Thyroid gland (tissue), 4 donors: ENCODE measurements around the gene NTNG1. TPM values are rescaled to one million over a fixed set of nuclear protein-coding genes. Genes with fewer than 3 reads are reported as not detected.
A peak's percentile ranks its signal among the peaks of the same experiment; 100 is the strongest.

ENCODE experiments used
- DNase-seq, 2 donors: peaks; one replicate each; pipeline ENCODE4 v3.0.0-alpha.2; 2019
- H3K27ac ChIP-seq, 3 donors: fragments of 200-600 bp; sonication (generic); 1 replicate in 2 of 3; 2 replicates in 1 of 3; pipeline ENCODE4 v1.5.1; 2016 to 2019; ENCODE audit warnings: mild to moderate bottlenecking in 1 of 3, moderate library complexity in 1 of 3
- H3K27me3 ChIP-seq: fragments of 200-600 bp; sonication (generic); one replicate; pipeline ENCODE4 v1.5.1; 2019
- H3K36me3 ChIP-seq, 2 donors: fragments of 200-600 bp; sonication (generic); one replicate each; pipeline ENCODE4 v1.5.1; 2016 to 2019
- H3K4me1 ChIP-seq, 2 donors: fragments of 200-600 bp; sonication (generic); one replicate each; pipeline ENCODE4 v1.5.1; 2017 to 2019
- H3K4me3 ChIP-seq, 3 donors: fragments of 200-600 bp; sonication (generic); replicated peaks in 1 of 3; 1 replicate in 2 of 3; 2 replicates in 1 of 3; pipeline ENCODE4 v1.5.1; 2016; ENCODE audit warnings: mild to moderate bottlenecking in 1 of 3
- H3K9me3 ChIP-seq: fragments of 200-600 bp; sonication (generic); one replicate; pipeline ENCODE4 v1.5.1; 2017
- POLR2A ChIP-seq, 2 donors: fragments of 450-650 bp; IDR thresholded peaks; one replicate each; pipeline ENCODE4 v1.6.1; 2017; ENCODE audit warnings: antibody characterized with exemption in 2 of 2, mild to moderate bottlenecking in 2 of 2, moderate library complexity in 1 of 2
- WGBS, 2 donors: methylation state at CpG; one replicate each; pipeline ENCODE4 v1.1.5; 2017; 5-methylcytosine and 5-hydroxymethylcytosine counted together
- intact Hi-C: fragments of 100-400 bp; cut with DNase I; formaldehyde crosslinking; loops from one replicate; pipeline ENCODE4 v1.15.1; 2023
- total RNA-seq, 4 donors: library from RNA; depleted of rRNA; stranded (reverse); fragments of >200 nt; gene quantifications; one replicate each; pipeline ENCODE4 v1.2.3, GENCODE V29; 2016
- TF ChIP-seq, protein P1 (sequence below), 6 experiments: fragments of 200-600 bp in 3 of 6; fragments of 450-650 bp in 3 of 6; sonication (generic) in 3 of 6; IDR thresholded peaks; one replicate each; pipeline ENCODE4 v1.5.1; 2016 to 2019; ENCODE audit warnings: antibody characterized with exemption in 6 of 6, mild to moderate bottlenecking in 2 of 6, inconsistent platforms in 1 of 6, moderate library complexity in 1 of 6

Gene NTNG1
- total RNA-seq, 4 donors from 2014 or later, result 0.33 to 0.56 (median 0.54) TPM; not detected in 1

DNA sequence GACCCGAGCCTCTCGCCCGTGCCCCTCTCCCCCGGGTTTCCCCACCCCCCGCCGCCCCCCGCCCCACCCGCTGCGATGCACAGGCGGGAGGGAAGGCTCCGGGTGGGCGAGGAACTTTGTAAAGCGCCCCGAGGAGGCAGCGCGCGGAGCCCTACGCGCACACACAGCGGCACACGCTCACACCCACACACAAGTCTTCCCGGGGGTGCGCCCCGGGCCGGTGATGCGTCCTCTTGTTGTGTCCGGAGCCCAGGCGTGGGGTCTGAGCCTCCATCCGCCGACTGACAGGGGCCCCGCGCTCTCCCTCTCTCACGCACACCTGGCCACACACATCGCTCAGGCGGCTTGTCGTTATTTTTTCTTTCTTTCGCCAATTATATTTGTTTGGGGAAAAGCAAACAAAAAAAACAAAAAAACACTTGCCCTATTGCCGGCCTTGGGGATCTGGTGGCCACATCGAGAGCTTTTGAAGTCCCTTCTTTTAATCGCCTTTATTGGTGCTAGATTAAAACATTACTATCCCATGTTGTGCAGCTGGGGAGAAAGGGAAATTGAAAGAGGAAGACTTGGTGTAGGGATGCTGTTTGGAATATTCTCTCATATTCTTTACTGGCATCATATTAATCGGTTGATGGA lies 770 bp downstream of the NTNG1 start:
- TF ChIP-seq POLR2A (IDR thresholded peaks at IDR 0.05), result no peak
- TF ChIP-seq, protein P1, sequence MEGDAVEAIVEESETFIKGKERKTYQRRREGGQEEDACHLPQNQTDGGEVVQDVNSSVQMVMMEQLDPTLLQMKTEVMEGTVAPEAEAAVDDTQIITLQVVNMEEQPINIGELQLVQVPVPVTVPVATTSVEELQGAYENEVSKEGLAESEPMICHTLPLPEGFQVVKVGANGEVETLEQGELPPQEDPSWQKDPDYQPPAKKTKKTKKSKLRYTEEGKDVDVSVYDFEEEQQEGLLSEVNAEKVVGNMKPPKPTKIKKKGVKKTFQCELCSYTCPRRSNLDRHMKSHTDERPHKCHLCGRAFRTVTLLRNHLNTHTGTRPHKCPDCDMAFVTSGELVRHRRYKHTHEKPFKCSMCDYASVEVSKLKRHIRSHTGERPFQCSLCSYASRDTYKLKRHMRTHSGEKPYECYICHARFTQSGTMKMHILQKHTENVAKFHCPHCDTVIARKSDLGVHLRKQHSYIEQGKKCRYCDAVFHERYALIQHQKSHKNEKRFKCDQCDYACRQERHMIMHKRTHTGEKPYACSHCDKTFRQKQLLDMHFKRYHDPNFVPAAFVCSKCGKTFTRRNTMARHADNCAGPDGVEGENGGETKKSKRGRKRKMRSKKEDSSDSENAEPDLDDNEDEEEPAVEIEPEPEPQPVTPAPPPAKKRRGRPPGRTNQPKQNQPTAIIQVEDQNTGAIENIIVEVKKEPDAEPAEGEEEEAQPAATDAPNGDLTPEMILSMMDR (IDR thresholded peaks at IDR 0.05), result no peak
- Histone ChIP-seq H3K27ac (no peak overlapping the region), H3K4me3 (peak overlapping the region in 1 of 3 donors; percentile 40), H3K4me1 (peaks cover 0 to 14% of the 10 kb centered on the region in 2 donors), H3K36me3 (no peaks in the 10 kb centered on the region), H3K27me3 (no peaks in the 10 kb centered on the region), H3K9me3 (no peaks in the 10 kb centered on the region)
- intact Hi-C loops, result no loop called here
- peak in 1 of 2 donors; percentile 3 for DNase-seq
- 1 to 2% methylated on average over 24 to 25 of the region's 41 CpGs for WGBS, 2 donors

DNA sequence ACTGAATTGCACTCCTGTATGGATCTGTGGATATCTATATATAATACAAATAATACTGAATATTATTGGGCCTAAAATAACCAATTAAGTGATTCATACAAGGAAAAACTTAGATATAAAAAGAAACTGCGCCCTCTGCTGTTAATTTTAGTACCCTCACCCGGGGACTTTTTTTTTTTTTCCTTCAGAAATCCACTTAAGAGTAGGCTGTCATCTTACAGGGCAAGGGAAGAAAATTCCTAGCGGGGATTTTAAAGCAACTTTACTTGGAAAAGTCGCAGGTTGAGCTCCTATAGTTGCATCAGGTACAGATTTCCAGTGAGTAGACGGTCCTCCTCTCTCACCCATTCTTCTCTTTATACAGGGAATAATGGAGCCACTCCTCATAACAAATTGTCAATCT lies 1.3 kb downstream of the NTNG1 start:
- peak overlapping the region in 1 of 3 donors; percentile 40 for H3K4me3 ChIP-seq
- intact Hi-C loops, result no loop called here
- TF ChIP-seq, protein P1 (IDR thresholded peaks at IDR 0.05), result peak; percentile 1 to 75 (median 46)
- TF ChIP-seq POLR2A (IDR thresholded peaks at IDR 0.05), result no peak
- no peaks in the 10 kb centered on the region for H3K27me3 ChIP-seq
- H3K9me3 ChIP-seq, result no peaks in the 10 kb centered on the region
- H3K36me3 ChIP-seq, result no peaks in the 10 kb centered on the region
- WGBS, 2 donors, result 0 to 2% methylated on average over 5 of the region's 5 CpGs
- peaks cover 0 to 14% of the 10 kb centered on the region in 2 donors for H3K4me1 ChIP-seq
- no peak overlapping the region for H3K27ac ChIP-seq
- no peak for DNase-seq

DNA sequence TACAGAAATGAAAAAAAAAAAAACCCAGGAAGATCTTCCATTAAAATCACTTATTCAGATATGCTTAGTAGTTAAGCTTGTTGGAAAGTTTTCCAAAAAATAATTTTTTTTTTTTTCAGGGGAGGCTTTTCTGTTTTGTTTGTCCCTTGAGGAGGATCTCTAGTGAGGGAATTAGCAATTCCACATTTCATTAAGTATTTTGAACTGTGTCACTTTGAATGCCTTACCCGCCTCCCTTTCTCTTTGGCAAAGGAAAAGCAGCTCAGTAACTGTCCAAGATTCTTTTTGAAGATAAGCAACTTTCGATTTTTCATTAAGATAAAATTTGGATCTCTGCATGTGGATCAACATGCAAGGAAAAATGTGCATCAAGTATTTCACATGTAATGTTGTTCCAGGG lies 1.8 kb downstream of the NTNG1 start:
- DNase-seq, result no peak
- Histone ChIP-seq H3K4me3 (no peak overlapping the region), H3K27ac (no peak overlapping the region), H3K4me1 (peaks cover 0 to 14% of the 10 kb centered on the region in 2 donors), H3K27me3 (no peaks in the 10 kb centered on the region), H3K9me3 (no peaks in the 10 kb centered on the region), H3K36me3 (no peaks in the 10 kb centered on the region)
- TF ChIP-seq, protein P1 (IDR thresholded peaks at IDR 0.05), result no peak
- no peak for TF ChIP-seq POLR2A (IDR thresholded peaks at IDR 0.05)
- intact Hi-C loops, result no loop called here
- WGBS, 2 donors, result 50 to 61% methylated on average over 2 of the region's 2 CpGs

DNA sequence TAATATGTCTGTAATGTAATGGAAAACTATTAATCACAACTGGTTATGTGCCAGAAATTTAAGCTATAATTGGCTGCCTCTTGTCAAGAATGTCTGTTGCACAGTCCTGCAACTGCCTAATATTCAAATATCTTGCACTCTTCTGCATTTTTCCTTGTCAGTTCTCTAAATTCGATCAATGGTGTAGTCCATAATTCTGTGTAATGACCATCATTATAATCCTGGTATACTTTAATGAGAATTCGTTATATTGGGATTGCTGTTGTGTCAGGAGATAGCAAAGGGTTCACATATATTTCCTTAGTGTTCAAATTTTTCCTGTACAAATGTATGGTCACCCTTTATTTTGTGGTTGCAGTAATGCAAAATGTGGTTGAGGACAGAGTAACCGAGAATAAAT lies 4.8 kb downstream of the NTNG1 start:
- no peak for DNase-seq
- H3K36me3 ChIP-seq, result no peaks in the 10 kb centered on the region
- H3K27me3 ChIP-seq, result no peaks in the 10 kb centered on the region
- intact Hi-C loops, result no loop called here
- H3K4me3 ChIP-seq, result no peak overlapping the region
- WGBS, 2 donors, result 80 to 86% methylated on average over 3 of the region's 3 CpGs
- no peak overlapping the region for H3K27ac ChIP-seq
- no peak for TF ChIP-seq POLR2A (IDR thresholded peaks at IDR 0.05)
- H3K9me3 ChIP-seq, result no peaks in the 10 kb centered on the region
- H3K4me1 ChIP-seq, result peaks cover 0 to 5% of the 10 kb centered on the region in 2 donors

DNA sequence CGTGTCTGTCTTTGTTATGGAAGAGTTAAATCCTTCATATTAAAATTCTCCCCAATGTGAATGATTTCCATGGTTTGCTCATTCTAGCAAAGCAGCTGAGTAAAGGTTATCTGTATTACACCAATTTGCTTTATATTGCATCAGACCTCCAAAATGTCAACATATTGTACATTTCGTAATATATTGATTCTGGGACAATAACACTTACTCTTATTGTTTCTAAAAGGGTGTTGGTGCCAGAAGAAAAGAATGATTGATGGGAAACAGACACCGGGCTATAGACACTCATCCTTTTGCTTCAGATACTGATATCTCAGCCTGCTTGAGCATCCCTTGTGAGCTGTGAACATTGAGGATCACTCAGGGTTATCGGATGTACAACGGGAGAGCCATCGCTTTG lies 7.0 kb downstream of the NTNG1 start:
- intact Hi-C loops, result no loop called here
- H3K4me3 ChIP-seq, result no peak overlapping the region
- no peaks in the 10 kb centered on the region for H3K4me1 ChIP-seq
- H3K36me3 ChIP-seq, result no peaks in the 10 kb centered on the region
- H3K9me3 ChIP-seq, result no peaks in the 10 kb centered on the region
- 85 to 92% methylated on average over 6 of the region's 6 CpGs for WGBS, 2 donors
- TF ChIP-seq, protein P1 (IDR thresholded peaks at IDR 0.05), result no peak
- TF ChIP-seq POLR2A (IDR thresholded peaks at IDR 0.05), result no peak
- DNase-seq, result no peak
- H3K27me3 ChIP-seq, result no peaks in the 10 kb centered on the region
- no peak overlapping the region for H3K27ac ChIP-seq
